HG02973 (cell line): ENCODE results near the gene SIAH2.

ENCODE experiments used
- ATAC-seq: cut with Tn5 transposase; IDR thresholded peaks from one replicate; pipeline ENCODE4 v1.9.1; 2021; ENCODE audit warnings: moderate library complexity; ENCODE audit not compliant: unreplicated experiment

Gene SIAH2

DNA sequence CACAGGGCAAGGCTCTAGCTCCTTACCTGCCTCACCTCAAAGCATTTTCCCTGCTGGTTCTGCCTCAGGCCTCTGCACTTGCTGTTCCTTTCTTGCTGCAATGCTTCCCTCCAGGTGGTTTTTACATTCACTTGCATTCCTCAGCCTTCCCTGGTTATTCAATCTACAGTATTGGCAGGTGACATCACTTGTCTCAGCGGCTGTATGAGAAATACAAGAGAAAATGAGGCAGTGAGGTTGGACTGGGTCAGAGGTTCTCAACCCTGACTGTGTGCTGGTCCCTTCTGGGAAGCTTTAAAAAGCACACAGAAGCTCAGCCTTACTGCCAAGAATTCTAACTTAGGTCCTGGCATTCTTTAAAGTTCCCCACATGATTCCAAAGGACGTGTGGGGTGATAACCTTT is 26.7 kb downstream of the SIAH2 start:
- no peak for ATAC-seq

DNA sequence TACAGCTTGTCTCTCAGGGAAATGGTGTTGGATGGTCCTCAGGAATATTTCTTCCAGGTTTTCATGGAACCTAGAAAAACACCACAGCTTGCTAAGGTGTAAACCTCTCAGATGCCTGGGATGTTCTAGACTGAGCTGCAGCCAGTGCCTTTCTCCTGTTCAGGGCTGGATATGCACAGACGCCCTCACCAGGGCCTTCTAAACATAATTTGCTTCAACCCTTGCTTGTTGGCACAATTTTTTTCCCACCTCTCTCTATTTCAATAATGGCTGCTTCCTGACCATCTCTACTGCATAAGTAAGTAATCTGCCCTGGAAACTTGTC is 28.2 kb downstream of the SIAH2 start:
- ATAC-seq = no peak

DNA sequence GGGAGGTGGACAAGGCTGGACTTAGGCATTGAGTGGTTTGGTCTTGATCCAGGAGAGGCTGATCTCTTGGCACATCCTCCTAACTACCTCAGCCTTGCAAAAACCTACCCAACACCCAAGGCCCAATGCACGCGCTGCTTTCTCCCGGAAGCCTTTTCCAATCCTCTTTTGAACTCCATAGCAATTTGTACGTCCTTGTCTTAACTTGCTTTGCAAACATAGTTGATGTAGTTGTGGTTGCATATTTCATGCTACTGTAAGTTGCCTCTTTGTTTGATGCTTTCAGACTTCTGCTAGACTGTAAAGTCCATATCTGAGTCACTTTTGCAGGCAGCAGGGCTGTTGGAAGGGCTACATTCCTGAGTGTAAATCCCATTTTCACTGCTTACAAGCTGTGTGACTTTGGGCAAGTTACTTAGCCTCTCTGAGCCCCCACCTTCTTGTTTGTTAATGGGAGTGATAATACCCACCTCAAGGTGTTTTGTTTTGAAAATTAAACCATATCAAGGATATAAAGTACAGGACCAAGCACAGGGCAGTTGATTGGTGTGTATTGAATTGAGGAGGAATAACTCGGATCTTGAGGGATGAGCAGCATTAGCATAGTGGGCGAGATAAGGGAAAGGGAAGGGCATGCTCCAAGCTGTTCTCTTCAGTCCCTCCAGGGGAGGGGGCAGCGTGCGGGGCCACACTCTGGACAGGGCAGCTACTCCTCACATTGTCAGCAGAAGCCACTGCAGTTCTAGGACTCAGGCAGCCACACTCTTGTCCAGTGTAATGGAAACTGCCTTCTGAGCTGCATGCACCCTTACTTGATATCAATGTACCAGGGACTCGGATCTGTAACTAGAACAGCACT is 28.8 kb downstream of the SIAH2 start:
- no peak for ATAC-seq

DNA sequence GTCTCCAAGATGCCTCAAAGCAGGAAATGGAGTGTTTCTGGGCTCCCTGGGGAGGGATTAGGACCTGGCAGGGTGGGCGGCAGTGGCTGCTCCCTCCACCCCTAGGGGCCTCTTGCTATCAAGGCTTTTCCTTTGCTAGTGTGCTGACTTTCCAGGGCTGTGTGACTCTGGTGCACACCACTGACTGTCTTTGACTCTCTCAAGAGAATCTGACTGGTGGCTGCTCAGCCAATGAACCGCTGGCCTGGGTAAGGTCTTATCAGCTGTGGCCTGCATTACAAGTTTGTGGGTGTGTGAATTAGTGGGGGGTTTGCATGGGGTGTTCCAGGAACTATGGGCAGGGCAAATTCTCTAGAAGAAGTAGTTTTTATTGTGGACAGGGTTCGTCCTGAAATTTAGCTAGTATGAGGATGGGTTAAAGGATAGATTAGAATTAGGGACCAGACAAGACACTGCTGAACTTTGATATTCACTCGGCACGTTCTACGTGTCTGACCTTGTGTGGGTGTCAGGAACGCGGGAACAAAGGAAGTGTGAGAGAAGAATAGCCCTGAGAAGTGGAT is 29.5 kb downstream of the SIAH2 start:
- ATAC-seq = no peak

DNA sequence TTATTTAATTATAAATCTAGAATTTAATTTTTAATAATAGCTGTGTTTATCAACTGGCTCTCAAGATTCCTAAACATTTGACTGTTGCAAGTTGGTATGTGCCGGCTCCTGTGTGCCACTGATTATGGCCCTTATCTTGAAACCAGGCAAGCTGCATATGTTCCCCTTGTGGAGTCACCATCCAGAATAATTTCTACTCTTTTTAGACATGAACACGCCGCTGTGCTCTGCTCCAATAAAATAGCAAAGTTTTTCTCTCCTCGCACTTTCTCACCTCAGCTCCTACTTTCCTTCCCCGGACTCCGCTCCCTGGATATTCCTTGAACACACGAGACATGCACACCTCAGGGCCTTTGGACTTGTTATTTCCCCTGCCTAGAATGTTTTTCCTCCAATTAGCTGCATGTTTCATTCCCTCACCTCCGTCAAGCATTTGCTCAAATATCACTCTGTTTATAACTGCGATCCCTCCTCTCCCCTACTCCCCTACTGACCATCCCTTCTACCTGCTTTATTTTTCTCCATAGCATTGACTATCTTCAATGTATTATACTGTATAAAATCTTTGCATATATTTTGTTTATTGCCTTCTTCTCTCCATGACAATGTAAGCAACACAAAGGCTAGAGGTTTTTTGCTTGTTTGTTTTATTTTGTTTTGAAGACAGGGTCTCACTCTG is 33.1 kb downstream of the SIAH2 start:
- no peak for ATAC-seq

DNA sequence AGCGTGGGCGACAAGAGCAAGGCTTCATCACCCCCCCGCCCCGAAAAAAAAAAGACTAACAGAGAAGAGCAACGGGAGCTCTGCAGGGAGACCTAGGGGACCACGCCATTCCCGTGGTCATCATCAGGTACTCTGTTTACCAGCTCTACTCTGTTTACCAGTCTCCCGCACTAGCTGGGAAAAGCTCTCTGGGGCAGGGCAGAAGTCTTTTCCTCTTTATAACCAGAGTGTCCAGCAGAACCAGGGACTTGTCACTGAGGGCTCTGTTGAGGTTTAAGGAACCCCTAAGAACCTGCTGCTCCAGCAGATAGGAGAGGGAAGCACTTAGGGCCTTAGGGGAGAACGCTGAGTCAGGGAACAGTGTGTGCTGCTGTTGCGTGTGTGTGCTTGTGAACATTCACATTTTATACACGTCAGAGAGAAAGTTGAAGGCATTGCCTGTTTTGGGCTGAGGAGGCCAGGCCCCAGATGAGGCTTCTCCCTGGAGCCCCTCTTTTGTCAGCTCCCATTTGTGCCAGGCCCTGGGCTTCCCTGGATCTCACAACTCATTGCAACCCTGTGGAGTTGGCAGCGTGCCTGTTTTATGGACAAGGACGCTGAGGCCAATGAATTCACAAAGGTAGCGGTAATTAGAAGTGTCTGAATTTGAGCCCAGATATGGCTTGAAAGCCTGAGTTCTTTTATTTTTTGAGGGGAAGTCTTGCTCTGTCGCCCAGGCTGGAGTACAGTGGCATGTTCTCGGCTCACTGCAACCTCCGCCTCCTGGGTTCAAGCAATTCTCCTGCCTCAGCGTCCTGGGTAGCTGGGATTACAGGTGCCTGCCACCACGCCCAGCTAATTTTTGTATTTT is 35.1 kb downstream of the SIAH2 start:
- ATAC-seq = no peak

DNA sequence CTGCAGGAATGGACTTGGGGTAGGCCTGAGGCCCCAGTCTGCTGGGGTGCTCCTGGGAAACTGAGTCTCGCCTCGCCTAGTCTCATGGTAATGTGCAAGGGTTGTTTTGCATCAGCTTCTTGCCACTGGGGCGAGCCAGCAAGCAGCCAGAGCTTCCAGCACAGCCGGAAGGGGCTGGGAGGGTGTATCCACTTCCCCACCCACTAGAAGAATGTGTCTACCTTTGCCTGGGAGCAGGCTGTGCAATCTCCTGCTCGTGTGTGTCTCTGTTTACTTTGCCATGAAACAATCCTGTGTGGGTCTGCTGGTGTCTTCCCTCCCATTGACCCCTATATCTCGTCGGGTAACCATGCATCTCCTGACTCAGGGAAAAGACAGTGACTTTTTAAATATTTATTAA is 37.4 kb downstream of the SIAH2 start:
- ATAC-seq = no peak

DNA sequence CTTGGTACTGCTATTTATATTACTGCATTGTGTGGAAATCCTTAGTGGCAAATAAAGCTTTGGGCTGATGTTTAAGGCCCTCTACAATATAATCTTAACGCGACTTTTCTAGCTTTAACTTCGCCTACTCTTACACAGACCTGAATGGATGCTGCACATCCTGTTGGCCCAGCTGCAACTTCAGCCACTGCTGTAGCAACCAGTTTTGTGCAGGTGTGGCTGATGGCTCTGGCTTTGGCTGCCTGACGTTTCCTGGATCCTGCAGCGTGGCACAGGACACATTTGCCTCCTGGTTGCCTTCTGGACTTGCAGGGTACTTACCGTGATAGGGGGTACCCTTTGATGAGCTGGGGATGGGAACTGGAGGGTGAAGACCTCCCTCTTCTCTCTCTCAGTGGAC is 39.0 kb downstream of the SIAH2 start:
- no peak for ATAC-seq

DNA sequence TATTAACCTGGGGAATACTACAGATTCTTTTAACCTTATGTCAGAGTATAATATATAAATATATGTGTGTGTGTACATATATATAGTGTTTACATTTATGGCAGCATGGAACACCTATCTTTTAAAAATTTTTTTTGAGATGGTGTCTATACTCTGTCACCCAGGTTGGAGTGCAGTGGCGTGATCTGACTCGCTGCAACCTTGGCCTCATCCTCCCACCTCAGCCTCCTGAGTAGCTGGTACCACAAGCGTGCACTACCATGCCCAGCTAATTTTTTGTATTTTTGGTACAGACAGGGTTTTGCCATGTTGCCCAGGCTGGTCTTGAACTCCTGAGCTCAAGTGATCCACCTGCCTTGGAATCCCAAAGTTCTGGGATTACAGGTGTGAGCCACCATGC is 40.7 kb downstream of the SIAH2 start:
- no peak for ATAC-seq

DNA sequence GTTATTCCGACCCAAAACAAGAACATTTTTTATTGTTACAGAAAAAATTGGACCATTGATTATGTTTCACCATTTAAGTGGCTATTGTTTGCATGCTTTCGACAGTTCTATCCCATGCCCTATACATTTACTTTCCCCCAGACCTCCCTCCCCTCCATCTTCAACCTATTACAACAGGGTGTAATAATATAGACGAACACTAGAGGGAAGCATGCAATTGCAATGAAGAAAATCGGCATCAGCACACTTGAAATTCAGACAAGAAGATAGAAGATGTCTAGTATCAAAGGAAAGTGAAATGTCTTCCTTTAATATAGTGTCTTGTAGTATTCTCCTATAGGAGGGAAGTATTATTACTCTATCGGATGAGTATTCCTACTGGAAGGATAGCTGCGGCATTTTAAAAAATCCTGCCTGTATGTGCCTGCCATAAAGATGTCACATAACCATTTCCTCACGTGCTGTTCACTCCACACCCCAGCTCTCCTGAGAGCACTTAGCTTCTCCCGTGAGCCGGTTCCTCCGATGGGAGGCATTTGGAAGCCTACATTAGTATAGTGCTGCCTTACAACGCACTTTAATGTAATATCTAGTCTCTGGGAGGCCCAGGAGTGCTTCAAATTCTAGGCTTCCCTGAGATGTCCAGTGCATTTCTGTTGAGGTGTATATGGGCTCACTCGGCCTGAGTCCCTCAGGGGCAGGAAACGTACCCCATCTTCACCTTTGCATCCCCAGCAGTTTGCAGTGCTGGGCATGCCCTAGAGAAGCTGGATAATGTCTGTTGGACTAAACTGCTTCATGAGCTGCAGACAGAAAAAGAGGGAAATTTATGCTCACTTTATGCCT is 41.5 kb downstream of the SIAH2 start:
- ATAC-seq = peak; percentile 55

DNA sequence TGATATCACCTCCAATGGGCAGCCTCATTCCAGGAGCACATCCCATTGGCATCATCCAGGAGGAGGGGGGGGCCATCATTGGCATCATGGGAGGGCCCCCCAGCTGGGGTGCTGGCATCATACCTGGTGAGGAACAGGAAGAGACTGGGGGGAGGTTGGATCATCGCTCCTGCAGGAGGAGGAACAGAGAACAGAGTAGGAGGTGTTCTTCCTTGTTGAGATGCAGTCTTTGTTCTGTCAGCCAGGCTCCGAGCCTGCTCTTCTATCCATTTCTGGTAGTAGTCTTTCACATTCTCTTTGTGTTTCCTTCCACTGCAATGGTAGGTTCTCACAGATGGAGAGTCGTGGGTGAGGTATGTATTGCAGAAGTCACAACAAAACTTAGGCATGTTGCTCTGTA is 42.5 kb downstream of the SIAH2 start:
- no peak for ATAC-seq

DNA sequence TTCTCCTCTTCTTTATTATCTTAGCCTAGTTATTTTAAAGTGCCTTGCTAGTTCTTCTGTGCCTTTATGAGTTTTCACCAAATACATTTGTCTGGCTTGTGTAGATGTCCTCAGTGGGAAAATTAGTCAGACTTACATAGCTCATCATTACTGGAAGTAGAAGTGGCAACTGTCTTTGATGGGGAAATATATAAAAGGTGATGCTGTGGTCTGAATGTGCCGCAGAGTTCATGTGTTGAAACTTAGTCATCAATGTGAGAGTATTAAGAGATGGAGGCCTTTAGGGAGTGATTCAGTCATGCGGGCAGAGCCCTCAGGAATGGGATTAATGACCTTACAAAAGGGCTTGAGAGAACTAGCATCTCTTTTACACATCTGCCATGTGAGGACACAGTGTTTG is 52.9 kb downstream of the SIAH2 start:
- ATAC-seq = no peak

DNA sequence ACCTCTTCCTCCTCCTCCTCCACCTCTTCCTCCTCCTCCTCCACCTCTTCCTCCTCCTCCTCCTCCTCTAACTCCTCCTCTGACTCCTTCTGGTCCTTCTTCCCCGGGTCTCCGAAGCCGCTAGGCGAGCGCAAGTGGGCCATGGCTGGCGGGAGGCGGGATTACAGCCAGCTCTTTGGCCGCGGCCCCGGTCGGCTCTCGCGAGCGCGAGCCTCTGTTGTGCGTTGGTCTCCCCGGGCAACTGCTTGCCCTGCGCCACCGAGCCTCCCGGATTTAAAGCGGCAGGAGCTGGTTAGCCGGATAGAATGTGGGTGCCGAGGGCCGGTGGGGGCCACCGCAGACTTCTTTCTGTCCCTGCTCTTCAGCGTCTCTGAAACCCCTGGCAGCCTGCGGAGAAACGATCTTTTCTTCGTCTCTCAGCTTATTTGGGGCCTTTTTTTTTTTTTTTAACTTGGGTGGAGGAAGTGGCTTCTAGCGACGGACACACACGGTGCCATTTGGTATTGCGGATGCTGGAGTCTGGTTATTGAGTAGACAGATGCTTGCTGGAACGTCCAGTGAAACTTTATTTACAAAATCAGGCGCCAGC is 59.1 kb downstream of the SIAH2 start, which contains the start of gene ERICH6:
ERICH6 (minus strand) TSS at position 165 of the 589 bp plus-strand sequence; CDS start at position 143, 22 bp downstream.
- ATAC-seq = peak; percentile 99

DNA sequence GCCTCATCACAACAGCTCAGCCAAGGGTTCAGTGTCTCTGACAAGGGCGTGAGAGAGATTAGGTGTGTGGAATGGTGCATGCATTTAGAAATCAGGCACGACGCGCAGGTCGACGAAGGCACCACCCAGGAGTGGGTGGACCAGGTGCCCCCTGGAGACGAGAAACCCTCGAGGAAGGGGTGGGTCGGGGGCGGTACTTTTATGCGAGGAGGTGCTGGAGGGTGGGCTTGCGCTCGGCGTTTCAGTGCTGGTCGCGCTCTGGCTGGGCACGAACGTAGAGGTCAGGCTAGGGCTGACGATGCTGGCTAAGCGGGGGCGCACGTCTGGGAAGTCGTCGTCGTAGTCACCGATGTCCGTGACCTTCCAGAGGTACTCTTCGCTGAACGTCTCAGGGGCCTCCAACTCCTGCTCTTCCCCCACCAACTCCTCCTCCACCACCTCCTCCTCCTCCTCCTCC is 59.6 kb downstream of the SIAH2 start:
- peak; percentile 28 for ATAC-seq

DNA sequence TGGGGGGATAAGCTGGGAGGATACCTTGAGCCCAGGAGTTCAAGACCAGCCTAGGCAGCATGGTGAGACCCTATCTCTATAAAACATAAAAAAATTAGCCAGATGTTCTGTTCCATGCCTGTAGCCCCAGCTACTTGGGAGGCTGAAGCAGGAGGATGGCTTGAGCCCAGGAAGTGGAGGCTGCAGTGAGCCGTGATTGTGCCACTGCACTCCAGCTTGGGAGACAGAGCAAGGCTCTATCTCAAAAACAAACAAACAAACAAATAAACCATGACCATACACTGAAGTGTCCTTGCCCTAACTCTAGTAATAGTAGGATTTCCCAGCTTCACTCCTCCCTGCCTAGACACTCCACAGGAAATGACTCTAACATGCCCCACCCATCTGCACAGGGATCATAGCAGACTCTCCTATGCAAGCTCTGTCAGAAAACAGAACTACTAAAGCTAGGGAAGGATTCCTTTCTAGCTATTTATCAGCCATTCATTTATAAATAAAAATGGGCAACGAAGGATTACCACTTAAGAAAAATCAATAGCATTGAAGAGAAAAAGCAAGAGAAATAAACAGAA is 63.8 kb downstream of the SIAH2 start:
- no peak for ATAC-seq

DNA sequence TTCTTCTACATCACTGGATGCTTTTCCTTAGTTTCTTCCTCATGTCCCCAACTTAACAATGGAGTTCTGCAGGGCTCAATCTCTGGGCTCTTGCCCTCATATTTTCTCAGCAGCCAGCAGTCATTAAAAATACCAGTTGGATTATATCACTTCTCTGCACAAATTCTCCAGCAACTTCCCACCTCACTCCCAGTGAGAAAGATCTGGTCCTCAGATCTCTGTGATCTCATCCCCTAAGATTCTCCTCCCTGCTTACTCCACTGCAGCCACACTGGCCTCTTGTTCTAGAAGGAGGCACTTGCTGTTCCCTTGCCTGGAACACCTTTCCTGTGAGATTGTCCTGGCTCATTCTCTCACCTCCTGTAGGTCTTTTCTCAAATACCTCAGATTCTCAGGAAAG is 65.3 kb downstream of the SIAH2 start:
- no peak for ATAC-seq

DNA sequence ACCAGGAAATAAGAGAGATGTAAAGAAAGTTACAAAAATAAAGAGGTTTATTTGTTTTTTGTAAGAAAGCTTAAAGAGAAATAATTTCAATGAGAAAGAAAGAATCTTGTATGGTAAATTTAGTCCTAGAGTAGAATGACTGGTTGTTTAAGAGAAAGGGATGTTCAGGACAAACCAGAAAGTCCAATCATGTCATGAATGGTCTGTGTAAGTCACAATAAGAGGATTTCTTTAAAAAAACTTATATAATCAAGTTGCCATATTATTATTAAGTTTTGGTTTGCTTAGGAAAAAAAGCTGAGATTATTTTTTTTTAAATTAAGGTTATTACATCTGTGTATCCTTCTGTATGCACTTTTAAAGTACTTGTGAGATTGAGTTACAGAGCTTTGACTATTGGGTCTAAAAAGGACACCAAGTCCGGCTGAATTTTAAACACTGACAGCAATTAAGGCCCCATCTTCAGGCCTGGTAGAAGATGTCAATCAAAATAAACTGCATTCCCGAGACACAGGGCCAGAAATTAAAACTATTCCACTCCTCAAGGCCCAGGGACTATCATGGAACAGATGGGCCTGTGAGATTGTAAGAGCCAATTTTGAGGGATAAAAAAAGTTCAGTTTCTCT is 71.4 kb downstream of the SIAH2 start:
- ATAC-seq = no peak
